Loucy (cell line): ENCODE measurements around the gene SLC5A6.

ENCODE experiments used
- CTCF ChIP-seq: fragments of 200-600 bp; sonication (generic); conservative IDR thresholded peaks from 2 replicates; pipeline ENCODE4 v1.5.1; 2014; ENCODE audit warnings: mild to moderate bottlenecking, antibody characterized with exemption, low read length
- EZH2phosphoT487 ChIP-seq: fragments of 200-600 bp; IDR thresholded peaks from 2 replicates; pipeline ENCODE4 v1.6.1; 2018; ENCODE audit warnings: antibody characterized with exemption, mild to moderate bottlenecking, moderate library complexity, borderline replicate concordance

DNA sequence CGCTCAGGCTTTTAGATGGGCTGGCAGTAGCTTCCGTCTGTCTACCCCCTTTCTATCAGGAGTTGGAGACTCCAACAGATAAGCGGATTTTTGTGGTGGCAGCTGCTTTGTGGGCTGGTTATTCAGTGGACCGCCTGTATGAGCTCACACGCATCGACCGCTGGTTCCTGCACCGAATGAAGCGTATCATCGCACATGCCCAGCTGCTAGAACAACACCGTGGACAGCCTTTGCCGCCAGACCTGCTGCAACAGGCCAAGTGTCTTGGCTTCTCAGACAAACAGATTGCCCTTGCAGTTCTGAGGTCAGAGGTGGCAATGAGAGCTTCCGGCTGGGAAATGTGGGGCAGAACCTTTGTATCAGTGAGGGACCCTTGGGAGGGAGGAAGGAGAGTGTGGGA, 19.9 kb upstream of the SLC5A6 start:
- TF ChIP-seq CTCF, result no peak
- TF ChIP-seq EZH2phosphoT487, result no peak
